Measurements from ENCODE around the gene CGN. TPM values are rescaled to one million over a fixed set of nuclear protein-coding genes. Genes with fewer than 3 reads are reported as not detected.

Gene CGN
- total RNA-seq, 1 experiment from 2014 or later, result 30.9 TPM

- H3K23me2 ChIP-seq (ENCODE audit: insufficient read length, low read depth, low read length, poor library complexity, severe bottlenecking), result no peaks in the 10 kb centered on the region
- H3K9ac ChIP-seq (ENCODE audit: extremely low read depth, insufficient read length, low read length), result no peak overlapping the region
- no peak overlapping the region for H3K4me3 Mint-ChIP-seq
- no peak overlapping the region for H3K27ac ChIP-seq (ENCODE audit: insufficient read length, low read depth, low read length)
- peaks cover 31 to 76% (median 68%) of the 10 kb centered on the region in 3 experiments; a peak in 6 of 7 replicates for H3K36me3 Mint-ChIP-seq (ENCODE audit: insufficient read depth in 1 of 3, low read depth in 3 of 3)
- no peak for TF ChIP-seq CTCF (conservative IDR thresholded peaks at IDR 0.05)
- H3K9me3 Mint-ChIP-seq, result no peaks in the 10 kb centered on the region
- no peak overlapping the region for H2AFZ ChIP-seq (ENCODE audit: low read length)
- H3K4me1 ChIP-seq (ENCODE audit: insufficient read depth, low read length), result peaks cover 2% of the 10 kb centered on the region; the same call in 1 of the 2 replicates
- H3K4me2 ChIP-seq (ENCODE audit: insufficient read depth, insufficient read length, low read length), result no peak overlapping the region
- H3T11ph ChIP-seq (ENCODE audit: low read length), result no peak overlapping the region
- no peak overlapping the region for H3K18ac ChIP-seq (ENCODE audit: insufficient read length, low read depth, low read length)
- no CpG with 5 or more reads among the region's 7 CpGs for WGBS (ENCODE audit: extremely low coverage, insufficient read length, low lambda C conversion rate)
- no peaks in the 10 kb centered on the region for H3K27me3 ChIP-seq (ENCODE audit: insufficient read depth, low read length)
- DNase-seq, result no peak
- no peak overlapping the region for H2BK5ac ChIP-seq (ENCODE audit: insufficient read length, low read length)
- no peaks in the 10 kb centered on the region for H3K79me1 ChIP-seq (ENCODE audit: insufficient read depth, low read depth, low read length, poor library complexity, severe bottlenecking)
- no peak overlapping the region for H2AK5ac ChIP-seq (ENCODE audit: insufficient read length, low read length)
- no peak overlapping the region for H3K23ac ChIP-seq (ENCODE audit: insufficient read length, low read depth, low read length)
- peaks cover 7 to 8% of the 10 kb centered on the region in 2 experiments for H3K4me1 Mint-ChIP-seq
- no peak overlapping the region for H3K14ac ChIP-seq (ENCODE audit: insufficient read depth, low read length)
- no peaks in the 10 kb centered on the region for H3K9me3 ChIP-seq (ENCODE audit: control insufficient read depth, low read depth, low read length)
- no peak overlapping the region for H4K8ac ChIP-seq (replicated peaks; ENCODE audit: insufficient read length, low read depth, low read length)
- H2BK20ac ChIP-seq (ENCODE audit: low read depth, low read length, poor library complexity, severe bottlenecking), result no peak overlapping the region
- no peak overlapping the region for H2BK15ac ChIP-seq (ENCODE audit: low read depth, low read length)
- no peak overlapping the region for H4K5ac ChIP-seq (ENCODE audit: insufficient read length, low read depth, low read length)
- H3K27ac Mint-ChIP-seq, result peak overlapping the region in 2 of 3 experiments; percentile 10 to 92; a peak in 4 of 7 replicates
- no peak overlapping the region for H3K56ac ChIP-seq (ENCODE audit: insufficient read length, low read depth, low read length)
- no peaks in the 10 kb centered on the region for H4K20me1 ChIP-seq (ENCODE audit: control insufficient read depth, insufficient read depth, insufficient read length)
- H3K79me2 ChIP-seq (ENCODE audit: insufficient read depth, low read length), result no peaks in the 10 kb centered on the region
- no peaks in the 10 kb centered on the region for H3K27me3 Mint-ChIP-seq (ENCODE audit: low read depth)
- no peak overlapping the region for H2BK12ac ChIP-seq (ENCODE audit: insufficient read length, low read depth, low read length)
- no peak overlapping the region for H3K4ac ChIP-seq (ENCODE audit: low read depth, low read length)
- no peak overlapping the region for H2BK120ac ChIP-seq (ENCODE audit: low read depth, low read length, poor library complexity, severe bottlenecking)
- no peak overlapping the region for H4K91ac ChIP-seq (ENCODE audit: insufficient read length, low read depth, low read length)
These were observed 15.7 kb downstream of the CGN start for GRCh38 chr1:151526735-151527525.
